Naive B cell (primary cell): Measurements from ENCODE around the gene MR1. TPM values are rescaled to one million over a fixed set of nuclear protein-coding genes. Genes with fewer than 3 reads are reported as not detected.

Experiments
- ATAC-seq, 2 donors: fragments of 150-1000 bp; cut with Tn5 transposase; 2 replicates each; pipeline ENCODE4 v1.10.0; 2021; ENCODE audit warnings: low read depth in 2 of 2, mild to moderate bottlenecking in 2 of 2, moderate library complexity in 2 of 2
- DNase-seq: peaks from one replicate; pipeline ENCODE4 v3.0.0; 2022
- H3K27ac Mint-ChIP-seq, 6 donors: one replicate each; pipeline ENCODE4 v1.8.0; 2020 to 2022; ENCODE audit warnings: mild to moderate bottlenecking in 6 of 6, mixed read lengths in 6 of 6, moderate library complexity in 5 of 6, inconsistent platforms in 2 of 6
- H3K27me3 Mint-ChIP-seq, 3 donors: one replicate each; pipeline ENCODE4 v1.8.0; 2021 to 2022; ENCODE audit warnings: mixed read lengths in 3 of 3, mild to moderate bottlenecking in 1 of 3
- H3K36me3 Mint-ChIP-seq, 2 donors: one replicate each; pipeline ENCODE4 v1.8.0; 2020 to 2022; ENCODE audit warnings: mixed read lengths in 2 of 2, inconsistent platforms in 1 of 2, mild to moderate bottlenecking in 1 of 2
- H3K4me1 Mint-ChIP-seq, 3 donors: one replicate each; pipeline ENCODE4 v1.8.0; 2020 to 2022; ENCODE audit warnings: mixed read lengths in 3 of 3, inconsistent platforms in 1 of 3, mild to moderate bottlenecking in 1 of 3, moderate library complexity in 1 of 3
- H3K4me3 Mint-ChIP-seq, 8 donors: one replicate each; pipeline ENCODE4 v1.8.0; 2020 to 2022; ENCODE audit warnings: mild to moderate bottlenecking in 8 of 8, mixed read lengths in 8 of 8, moderate library complexity in 8 of 8, inconsistent platforms in 2 of 8
- H3K9me3 Mint-ChIP-seq, 7 donors: one replicate each; pipeline ENCODE4 v1.8.0; 2020 to 2022; ENCODE audit warnings: mixed read lengths in 7 of 7, mild to moderate bottlenecking in 5 of 7, inconsistent platforms in 2 of 7, moderate library complexity in 1 of 7
- polyA plus RNA-seq, 6 donors: library from polyadenylated mRNA; unstranded; fragments of 300-500 nt; fragmentation: Illumina TruSeq; gene quantifications; one replicate each; pipeline ENCODE4 v1.2.3, GENCODE V29; 2021; ENCODE audit warnings: low read depth in 6 of 6

The MR1 gene
- polyA plus RNA-seq: 10 to 100 TPM; 23.1 to 41.5 (median 33.4) TPM

- H3K4me3 Mint-ChIP-seq: peak within 1 kb of the TSS; percentile 92 to 99 (median 98)
- ATAC-seq (peak; percentile 97 to 98), DNase-seq (peak; percentile 84)
- H3K4me1 Mint-ChIP-seq: peaks cover 57 to 62% (median 58%) of the 10 kb centered on the region in 3 donors
- no peaks in the 10 kb centered on the region for H3K27me3 Mint-ChIP-seq
- H3K9me3 Mint-ChIP-seq: no peaks in the 10 kb centered on the region
- H3K36me3 Mint-ChIP-seq: peaks cover 0 to 9% of the 10 kb centered on the region in 2 donors
- peak within 1 kb of the TSS; percentile 98 to 100 (median 99) for H3K27ac Mint-ChIP-seq
Observed at GRCh38 chr1:181033799-181034451, at the start of gene MR1. MR1 (plus strand) TSS chr1:181033983; CDS start chr1:181034008, 25 bp downstream.

DNA sequence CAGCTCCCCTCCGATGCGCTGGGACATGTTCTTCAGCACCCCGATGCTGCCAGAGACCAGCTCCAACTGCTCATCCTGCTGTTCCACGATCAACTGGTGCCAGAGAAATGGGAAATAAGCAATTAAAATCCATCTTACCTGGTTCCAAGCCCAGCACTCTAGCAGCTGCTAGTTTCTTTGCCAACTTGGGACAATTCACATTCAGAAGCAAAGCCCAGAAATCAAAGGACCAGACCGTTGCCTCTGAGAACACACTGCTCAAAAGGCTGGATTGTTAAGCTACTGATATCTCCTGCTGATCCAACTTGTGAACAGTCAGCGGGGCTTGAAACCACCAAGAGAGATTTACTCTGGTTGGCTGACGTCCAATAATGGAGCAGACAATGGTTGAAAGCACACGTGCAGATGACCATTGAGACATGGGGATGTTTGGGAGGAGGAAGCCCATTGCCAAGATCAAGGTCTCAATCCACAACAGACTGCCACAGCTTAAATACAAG is 45.5 kb upstream of the MR1 start:
- peaks cover 37 to 49% of the 10 kb centered on the region in 2 donors for H3K36me3 Mint-ChIP-seq
- no peak for ATAC-seq
- no peaks in the 10 kb centered on the region for H3K9me3 Mint-ChIP-seq
- no peak overlapping the region for H3K4me3 Mint-ChIP-seq
- no peak overlapping the region for H3K27ac Mint-ChIP-seq
- no peaks in the 10 kb centered on the region for H3K27me3 Mint-ChIP-seq
- peaks cover 3 to 7% (median 4%) of the 10 kb centered on the region in 3 donors for H3K4me1 Mint-ChIP-seq
- no peak for DNase-seq

DNA sequence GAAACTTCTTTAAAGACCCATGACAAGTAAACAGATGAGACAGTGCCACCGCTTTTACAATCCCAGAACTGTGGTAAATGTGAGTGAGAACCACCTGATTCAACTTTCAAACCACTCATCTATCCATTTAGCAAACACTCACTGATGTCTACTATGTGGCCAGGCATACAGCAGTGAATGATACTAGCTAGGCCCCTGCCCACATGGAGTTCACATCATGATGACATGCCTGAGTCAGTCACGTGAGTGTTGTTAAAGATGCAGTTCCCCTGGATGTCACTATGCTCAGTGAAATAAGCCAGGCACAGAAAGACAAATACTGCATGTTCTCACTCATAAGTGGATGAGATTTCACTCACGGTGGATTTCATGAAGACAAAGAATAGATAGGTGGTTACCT is 39.5 kb upstream of the MR1 start:
- H3K27me3 Mint-ChIP-seq: no peaks in the 10 kb centered on the region
- no peak for DNase-seq
- H3K9me3 Mint-ChIP-seq: no peaks in the 10 kb centered on the region
- no peaks in the 10 kb centered on the region for H3K4me1 Mint-ChIP-seq
- no peak for ATAC-seq
- H3K4me3 Mint-ChIP-seq: no peak overlapping the region
- H3K36me3 Mint-ChIP-seq: peaks cover 17 to 21% of the 10 kb centered on the region in 2 donors
- no peak overlapping the region for H3K27ac Mint-ChIP-seq

DNA sequence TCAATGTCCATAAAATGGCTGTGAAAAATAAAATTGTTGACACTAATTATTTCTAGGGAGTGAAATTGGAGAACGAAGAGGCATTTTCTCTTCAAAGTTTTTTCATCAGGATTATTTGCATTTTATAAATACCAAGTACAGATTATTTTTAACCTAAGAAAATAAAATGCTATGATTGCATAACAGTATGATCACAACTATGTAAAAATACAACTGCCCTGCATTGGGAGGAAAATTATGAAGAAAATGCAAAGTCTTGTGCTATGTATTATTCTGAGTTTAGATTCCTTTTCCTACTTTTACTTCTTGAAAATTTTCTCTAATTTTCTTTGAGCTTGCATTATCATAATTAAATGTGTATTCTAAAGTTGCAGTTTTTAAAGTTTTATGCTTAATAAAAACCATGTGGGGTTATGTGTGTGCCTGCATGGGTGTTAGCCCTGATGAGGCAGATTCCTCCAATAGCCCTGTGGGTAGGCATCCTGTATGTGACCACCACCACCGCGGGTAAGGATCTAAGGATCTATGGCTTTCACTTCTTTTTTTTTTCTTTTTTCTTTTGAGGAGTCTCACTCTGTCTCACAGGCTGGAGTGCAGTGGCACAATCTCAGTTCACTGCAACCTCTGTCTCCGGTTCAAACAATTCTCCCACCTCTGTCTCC is 35.8 kb upstream of the MR1 start:
- Mint-ChIP-seq H3K9me3 (no peaks in the 10 kb centered on the region), H3K27ac (no peak overlapping the region), H3K4me3 (no peak overlapping the region), H3K27me3 (no peaks in the 10 kb centered on the region), H3K36me3 (peaks cover 29% of the 10 kb centered on the region in 2 donors), H3K4me1 (peaks cover 0 to 1% (median 0%) of the 10 kb centered on the region in 3 donors)
- DNase-seq: no peak
- no peak for ATAC-seq

- Mint-ChIP-seq H3K27ac (no peak overlapping the region), H3K9me3 (no peaks in the 10 kb centered on the region), H3K36me3 (peaks cover 38 to 39% of the 10 kb centered on the region in 2 donors), H3K4me1 (peaks cover 0 to 4% (median 1%) of the 10 kb centered on the region in 3 donors), H3K27me3 (no peaks in the 10 kb centered on the region), H3K4me3 (no peak overlapping the region)
- DNase-seq (no peak), ATAC-seq (no peak)
Observed at GRCh38 chr1:181001091-181001780, 32.5 kb upstream of the MR1 start.

DNA sequence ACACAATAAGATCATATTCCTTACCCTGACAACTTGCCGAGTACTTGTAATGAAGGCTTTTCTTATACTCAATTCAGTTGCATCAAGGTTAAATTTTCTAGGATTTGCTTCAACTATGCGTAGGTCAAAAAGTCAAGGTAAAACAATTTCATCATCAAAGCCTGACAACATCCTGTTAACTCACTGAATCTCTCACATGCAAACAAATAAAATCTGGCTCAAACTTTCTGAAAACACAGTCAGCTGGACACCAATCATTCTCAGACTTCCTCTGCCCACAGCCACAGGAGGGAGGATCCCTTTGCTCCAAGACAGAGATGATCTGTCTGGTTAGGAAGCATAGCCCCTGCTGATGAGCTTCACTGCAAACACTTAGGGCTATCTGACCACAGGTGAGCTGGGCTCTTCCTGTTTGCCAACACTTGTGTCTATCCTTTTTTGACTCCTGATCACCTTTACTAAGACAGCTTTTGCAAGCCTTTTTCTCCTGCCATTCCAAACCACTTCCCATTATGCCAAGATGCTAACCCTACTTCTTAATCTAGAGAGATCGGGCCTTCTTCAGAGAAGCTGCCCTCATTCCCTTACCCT is 31.1 kb upstream of the MR1 start:
- ATAC-seq: no peak
- no peak overlapping the region for H3K4me3 Mint-ChIP-seq
- H3K27me3 Mint-ChIP-seq: no peaks in the 10 kb centered on the region
- no peak for DNase-seq
- H3K36me3 Mint-ChIP-seq: peaks cover 38 to 39% of the 10 kb centered on the region in 2 donors
- H3K27ac Mint-ChIP-seq: no peak overlapping the region
- no peaks in the 10 kb centered on the region for H3K9me3 Mint-ChIP-seq
- peaks cover 1 to 10% (median 9%) of the 10 kb centered on the region in 3 donors for H3K4me1 Mint-ChIP-seq

- no peak for ATAC-seq
- H3K27me3 Mint-ChIP-seq: no peaks in the 10 kb centered on the region
- peaks cover 11 to 39% (median 31%) of the 10 kb centered on the region in 3 donors for H3K4me1 Mint-ChIP-seq
- H3K9me3 Mint-ChIP-seq: no peaks in the 10 kb centered on the region
- no peak overlapping the region for H3K4me3 Mint-ChIP-seq
- H3K27ac Mint-ChIP-seq: no peak overlapping the region
- peaks cover 0 to 5% of the 10 kb centered on the region in 2 donors for H3K36me3 Mint-ChIP-seq
- DNase-seq: no peak
Observed at GRCh38 chr1:181010789-181011188, 23.0 kb upstream of the MR1 start.

DNA sequence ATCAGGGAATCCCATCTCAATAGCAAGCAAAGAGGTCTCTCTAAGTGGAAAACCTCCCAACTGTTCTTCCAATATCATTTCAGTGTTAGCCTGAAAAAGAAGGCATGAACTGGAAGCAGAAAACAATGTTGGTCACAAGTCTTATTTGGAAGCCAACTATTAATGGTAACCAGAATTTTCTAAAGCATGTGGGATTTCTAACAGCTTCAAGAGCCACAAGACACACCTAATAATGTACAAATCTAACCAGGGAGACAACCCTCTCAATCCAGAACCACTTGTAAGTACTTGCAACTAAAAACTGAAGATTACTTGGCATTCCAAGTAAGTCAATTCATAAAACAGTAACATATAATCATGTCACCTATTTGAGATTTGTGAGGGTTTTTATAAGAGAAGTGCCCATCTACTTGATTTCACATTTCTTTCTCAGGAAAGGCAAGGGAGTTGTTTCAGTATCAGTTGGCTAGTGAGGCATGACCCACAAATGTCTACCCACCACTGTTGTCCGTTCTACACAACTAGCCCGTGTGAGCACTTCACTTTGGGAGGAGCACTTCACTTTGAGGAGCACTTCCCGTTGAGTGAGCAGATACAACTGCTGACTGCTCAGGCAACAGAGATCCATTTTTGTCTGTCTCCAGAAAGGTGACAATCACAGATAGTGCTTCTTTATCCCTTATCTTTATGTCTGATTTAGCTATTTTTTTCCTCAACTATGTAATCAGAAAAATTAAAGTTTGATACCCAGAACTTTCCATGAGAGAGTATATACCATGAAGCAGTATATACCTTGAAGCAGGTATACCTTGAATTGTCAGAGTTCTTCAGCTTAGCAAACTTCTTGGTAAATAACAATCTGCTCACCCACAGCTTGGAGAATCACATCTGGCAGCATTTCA is 22.2 kb upstream of the MR1 start:
- no peaks in the 10 kb centered on the region for H3K9me3 Mint-ChIP-seq
- peaks cover 11 to 36% (median 29%) of the 10 kb centered on the region in 3 donors for H3K4me1 Mint-ChIP-seq
- ATAC-seq (no peak), DNase-seq (no peak)
- H3K27me3 Mint-ChIP-seq: no peaks in the 10 kb centered on the region
- peaks cover 0 to 5% of the 10 kb centered on the region in 2 donors for H3K36me3 Mint-ChIP-seq
- H3K4me3 Mint-ChIP-seq: peak overlapping the region in 2 of 8 donors; percentile 10 to 25
- H3K27ac Mint-ChIP-seq: peak overlapping the region in 2 of 6 donors; percentile 4 to 83

- Mint-ChIP-seq H3K27me3 (no peaks in the 10 kb centered on the region), H3K27ac (peak overlapping the region in 1 of 6 donors; percentile 42), H3K9me3 (no peaks in the 10 kb centered on the region), H3K4me3 (peak overlapping the region in 1 of 8 donors; percentile 47), H3K36me3 (peaks cover 0 to 5% of the 10 kb centered on the region in 2 donors), H3K4me1 (peaks cover 11 to 31% (median 26%) of the 10 kb centered on the region in 3 donors)
- DNase-seq (no peak), ATAC-seq (no peak)
Observed at GRCh38 chr1:181012203-181012745, 21.5 kb upstream of the MR1 start.

- peak overlapping the region in 3 of 8 donors; percentile 12 to 77 (median 50) for H3K4me3 Mint-ChIP-seq
Observed at GRCh38 chr1:181013144-181013543, 20.6 kb upstream of the MR1 start.

GRCh38 chr1:181014477-181015250 is 19.1 kb upstream of the MR1 start:
- no peak overlapping the region for H3K4me3 Mint-ChIP-seq
- H3K4me1 Mint-ChIP-seq: peaks cover 18 to 43% (median 42%) of the 10 kb centered on the region in 3 donors
- H3K27ac Mint-ChIP-seq: no peak overlapping the region
- peaks cover 0 to 4% of the 10 kb centered on the region in 2 donors for H3K36me3 Mint-ChIP-seq
- no peaks in the 10 kb centered on the region for H3K27me3 Mint-ChIP-seq
- no peaks in the 10 kb centered on the region for H3K9me3 Mint-ChIP-seq
- no peak for DNase-seq
- ATAC-seq: no peak

More at GRCh38 chr1:181013144-181013543, 20.6 kb upstream of the MR1 start:
- H3K36me3 Mint-ChIP-seq: peaks cover 0 to 5% of the 10 kb centered on the region in 2 donors
- no peaks in the 10 kb centered on the region for H3K9me3 Mint-ChIP-seq
- no peak for ATAC-seq
- no peaks in the 10 kb centered on the region for H3K27me3 Mint-ChIP-seq
- H3K27ac Mint-ChIP-seq: peak overlapping the region in 2 of 6 donors; percentile 12 to 60
- peaks cover 11 to 35% (median 32%) of the 10 kb centered on the region in 3 donors for H3K4me1 Mint-ChIP-seq
- no peak for DNase-seq
